ENCODE data around the gene WDR31.

The WDR31 gene

DNA sequence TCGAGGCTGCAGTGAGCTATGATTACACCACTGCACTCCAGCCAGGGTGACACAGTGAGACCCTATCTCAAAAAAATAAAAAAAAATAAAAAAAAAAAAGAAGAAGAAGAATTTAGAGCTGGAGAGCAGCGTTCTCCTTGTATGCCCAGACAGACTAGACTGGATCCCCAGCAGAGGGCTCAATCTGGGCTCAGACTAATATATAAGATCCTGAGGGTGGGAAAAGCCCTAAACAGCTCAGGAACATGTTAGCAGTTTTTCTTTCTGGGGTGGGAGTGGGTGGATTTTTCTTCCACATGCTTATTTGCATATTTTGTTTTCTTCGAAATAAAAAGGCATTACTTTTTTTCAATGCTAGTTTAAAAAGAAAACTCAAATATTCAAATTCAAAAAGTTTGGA is 8.4 kb upstream of the WDR31 start:
- peaks cover 92% of the 10 kb centered on the region for H3K27me3 Mint-ChIP-seq (ENCODE audit: low read depth, poor library complexity)
- peaks cover 5% of the 10 kb centered on the region for H3K4me1 Mint-ChIP-seq
- no peaks in the 10 kb centered on the region for H3K36me3 Mint-ChIP-seq (ENCODE audit: low read depth)
- no peak overlapping the region for H3K27ac Mint-ChIP-seq
- no peak overlapping the region for H3K4me3 Mint-ChIP-seq
- H3K9me3 Mint-ChIP-seq: peaks cover 7% of the 10 kb centered on the region
- TF ChIP-seq, protein P1, sequence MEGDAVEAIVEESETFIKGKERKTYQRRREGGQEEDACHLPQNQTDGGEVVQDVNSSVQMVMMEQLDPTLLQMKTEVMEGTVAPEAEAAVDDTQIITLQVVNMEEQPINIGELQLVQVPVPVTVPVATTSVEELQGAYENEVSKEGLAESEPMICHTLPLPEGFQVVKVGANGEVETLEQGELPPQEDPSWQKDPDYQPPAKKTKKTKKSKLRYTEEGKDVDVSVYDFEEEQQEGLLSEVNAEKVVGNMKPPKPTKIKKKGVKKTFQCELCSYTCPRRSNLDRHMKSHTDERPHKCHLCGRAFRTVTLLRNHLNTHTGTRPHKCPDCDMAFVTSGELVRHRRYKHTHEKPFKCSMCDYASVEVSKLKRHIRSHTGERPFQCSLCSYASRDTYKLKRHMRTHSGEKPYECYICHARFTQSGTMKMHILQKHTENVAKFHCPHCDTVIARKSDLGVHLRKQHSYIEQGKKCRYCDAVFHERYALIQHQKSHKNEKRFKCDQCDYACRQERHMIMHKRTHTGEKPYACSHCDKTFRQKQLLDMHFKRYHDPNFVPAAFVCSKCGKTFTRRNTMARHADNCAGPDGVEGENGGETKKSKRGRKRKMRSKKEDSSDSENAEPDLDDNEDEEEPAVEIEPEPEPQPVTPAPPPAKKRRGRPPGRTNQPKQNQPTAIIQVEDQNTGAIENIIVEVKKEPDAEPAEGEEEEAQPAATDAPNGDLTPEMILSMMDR (IDR thresholded peaks at IDR 0.05): no peak
- no peak for DNase-seq

DNA sequence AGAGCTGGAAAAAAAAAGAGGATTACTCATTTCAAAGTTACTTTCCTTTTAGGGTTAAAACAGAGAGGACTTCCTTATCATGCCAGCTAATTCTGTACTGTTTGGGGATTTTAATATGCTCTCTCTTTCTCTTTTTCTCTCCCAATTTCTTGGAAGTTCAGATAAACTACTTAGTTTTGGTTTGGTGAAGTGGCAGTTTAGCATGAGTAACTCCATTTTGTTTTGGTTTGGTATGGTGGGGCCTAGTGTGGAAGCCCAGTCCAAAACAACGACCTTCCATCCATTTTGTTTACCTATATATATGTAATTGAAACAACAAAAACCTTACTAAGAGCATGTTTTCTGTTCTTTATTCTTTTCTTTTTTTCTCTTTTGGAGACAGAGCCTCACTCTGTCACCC is 5.6 kb upstream of the WDR31 start:
- H3K4me3 Mint-ChIP-seq: no peak overlapping the region
- H3K27ac Mint-ChIP-seq: no peak overlapping the region
- H3K27me3 Mint-ChIP-seq (ENCODE audit: low read depth, poor library complexity): peaks cover 74% of the 10 kb centered on the region
- H3K36me3 Mint-ChIP-seq (ENCODE audit: low read depth): no peaks in the 10 kb centered on the region
- H3K9me3 Mint-ChIP-seq: no peaks in the 10 kb centered on the region
- DNase-seq: no peak
- TF ChIP-seq, protein P1 (IDR thresholded peaks at IDR 0.05): no peak
- peaks cover 5% of the 10 kb centered on the region for H3K4me1 Mint-ChIP-seq

DNA sequence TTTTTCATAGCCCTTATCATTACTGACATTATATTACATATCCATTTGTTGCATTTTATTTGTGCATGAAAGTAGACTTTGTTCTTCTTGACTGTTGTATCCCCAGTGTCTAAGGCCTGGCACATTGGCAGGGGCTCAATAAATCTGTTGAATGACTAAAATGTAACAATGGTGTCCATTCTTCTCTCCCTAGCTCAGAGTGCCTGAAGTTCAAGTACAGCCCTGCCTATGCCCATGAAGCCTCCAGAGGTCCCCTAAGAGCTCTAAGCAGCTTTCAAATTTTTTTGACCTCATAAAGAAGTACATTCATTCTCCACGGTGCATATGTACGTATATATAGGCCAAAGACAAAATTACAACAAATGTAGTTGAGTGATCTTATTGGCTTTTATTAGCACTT is 5.1 kb upstream of the WDR31 start:
- TF ChIP-seq, protein P1 (IDR thresholded peaks at IDR 0.05): no peak
- H3K4me3 Mint-ChIP-seq: no peak overlapping the region

DNA sequence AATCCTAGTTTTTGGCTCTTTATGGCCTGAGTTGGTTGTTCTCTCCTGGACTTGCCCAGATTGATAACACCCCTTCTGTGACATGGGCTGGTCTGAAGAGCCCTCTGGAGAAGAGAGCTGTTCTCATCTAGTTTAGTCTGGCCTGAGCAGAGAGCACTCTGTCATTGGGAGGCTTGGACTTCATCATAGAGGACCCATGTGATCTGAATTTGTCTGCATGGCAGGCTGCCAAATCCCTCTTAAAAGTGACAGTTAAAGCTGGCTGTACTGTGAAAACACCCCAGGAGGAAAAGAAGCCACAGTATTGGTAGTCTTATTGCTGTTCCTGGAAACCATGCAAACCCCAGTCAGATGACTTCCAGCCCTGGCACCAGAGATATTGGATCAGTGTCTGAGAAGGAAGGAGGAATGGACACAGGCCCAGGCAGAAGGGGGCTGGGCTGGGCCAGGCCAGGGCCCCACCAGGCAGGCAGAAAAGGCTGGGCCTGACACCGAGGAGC is 3.7 kb upstream of the WDR31 start:
- DNase-seq: no peak
- peaks cover 61% of the 10 kb centered on the region for H3K27me3 Mint-ChIP-seq (ENCODE audit: low read depth, poor library complexity)
- H3K4me3 Mint-ChIP-seq: no peak overlapping the region
- H3K27ac Mint-ChIP-seq: no peak overlapping the region
- no peaks in the 10 kb centered on the region for H3K9me3 Mint-ChIP-seq
- no peaks in the 10 kb centered on the region for H3K36me3 Mint-ChIP-seq (ENCODE audit: low read depth)
- H3K4me1 Mint-ChIP-seq: peaks cover 8% of the 10 kb centered on the region
- TF ChIP-seq, protein P1 (IDR thresholded peaks at IDR 0.05): no peak

More for the DNA sequence above, 5.1 kb upstream of the WDR31 start:
- no peak for DNase-seq
- Mint-ChIP-seq H3K4me1 (peaks cover 3% of the 10 kb centered on the region), H3K36me3 (ENCODE audit: low read depth) (no peaks in the 10 kb centered on the region), H3K27ac (no peak overlapping the region), H3K9me3 (no peaks in the 10 kb centered on the region), H3K27me3 (ENCODE audit: low read depth, poor library complexity) (peaks cover 72% of the 10 kb centered on the region)

DNA sequence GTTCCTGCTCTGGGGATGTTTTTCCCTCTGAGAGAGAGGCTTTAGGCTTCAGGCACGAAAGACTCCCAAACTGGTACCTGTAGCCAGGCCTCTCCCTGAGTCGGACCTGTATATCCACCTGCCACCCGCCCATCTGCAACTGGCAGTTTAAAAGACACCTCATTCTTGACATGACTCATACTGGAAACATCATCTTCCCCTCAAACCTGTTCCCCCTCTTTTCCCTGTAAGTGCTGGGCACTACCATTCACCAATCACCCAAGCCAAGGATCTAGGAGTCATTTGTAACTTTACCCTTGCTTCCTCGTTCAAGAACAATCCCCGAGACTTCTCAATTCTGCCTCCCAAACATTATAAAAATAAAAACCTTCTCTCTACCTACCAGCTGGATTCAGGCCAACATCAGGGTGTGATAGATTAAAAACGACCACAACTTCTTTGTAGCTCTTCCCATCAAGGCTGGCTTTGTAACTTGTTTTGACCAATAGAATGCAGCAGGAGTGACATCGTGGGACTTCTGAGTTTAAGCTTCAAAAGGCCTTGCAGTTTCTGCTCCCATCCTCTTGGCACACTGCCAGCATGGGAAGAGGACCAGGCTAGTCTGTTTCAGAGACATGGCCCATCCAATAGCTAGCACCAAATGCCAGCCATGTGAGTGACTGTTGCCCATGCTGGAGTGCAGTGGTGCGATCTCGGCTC is 1.8 kb upstream of the WDR31 start:
- Mint-ChIP-seq H3K36me3 (ENCODE audit: low read depth) (no peaks in the 10 kb centered on the region), H3K27ac (no peak overlapping the region), H3K4me3 (peak overlapping the region; percentile 86), H3K9me3 (no peaks in the 10 kb centered on the region), H3K27me3 (ENCODE audit: low read depth, poor library complexity) (peaks cover 44% of the 10 kb centered on the region), H3K4me1 (peaks cover 8% of the 10 kb centered on the region)
- TF ChIP-seq, protein P1 (IDR thresholded peaks at IDR 0.05): no peak
- no peak for DNase-seq

DNA sequence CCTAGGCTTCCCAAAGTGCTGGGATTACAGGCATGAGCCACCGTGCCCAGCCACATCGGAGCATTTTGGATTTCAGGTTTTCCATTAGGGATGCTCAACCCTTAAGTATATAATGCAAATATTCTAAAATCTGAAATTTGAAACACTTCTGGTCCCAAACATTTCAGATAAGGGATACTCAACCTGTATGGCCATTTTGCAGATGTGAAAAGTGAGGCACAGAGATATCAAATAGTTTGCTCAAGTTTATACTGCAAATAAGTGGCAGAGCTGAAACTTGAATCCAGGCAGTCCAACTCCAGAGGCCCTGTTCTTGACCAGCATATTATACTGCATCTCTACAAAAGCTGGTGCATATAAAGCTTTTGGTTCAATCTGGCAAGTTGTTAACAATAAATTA is 2.4 kb downstream of the WDR31 start:
- peaks cover 8% of the 10 kb centered on the region for H3K4me1 Mint-ChIP-seq
- peaks cover 16% of the 10 kb centered on the region for H3K27me3 Mint-ChIP-seq (ENCODE audit: low read depth, poor library complexity)
- no peak for DNase-seq
- no peak overlapping the region for H3K4me3 Mint-ChIP-seq
- TF ChIP-seq, protein P1 (IDR thresholded peaks at IDR 0.05): no peak
- H3K27ac Mint-ChIP-seq: no peak overlapping the region
- H3K36me3 Mint-ChIP-seq (ENCODE audit: low read depth): peaks cover 3% of the 10 kb centered on the region
- no peaks in the 10 kb centered on the region for H3K9me3 Mint-ChIP-seq

All from nephron progenitor cell (in vitro differentiated cells).